Measurements from ENCODE around the gene ISM2.
"Not testable (repeated sequence)": the region's sequence is repeated elsewhere in the genome, so short reads cannot be mapped to it uniquely, and the experiment has no call there.

DNA sequence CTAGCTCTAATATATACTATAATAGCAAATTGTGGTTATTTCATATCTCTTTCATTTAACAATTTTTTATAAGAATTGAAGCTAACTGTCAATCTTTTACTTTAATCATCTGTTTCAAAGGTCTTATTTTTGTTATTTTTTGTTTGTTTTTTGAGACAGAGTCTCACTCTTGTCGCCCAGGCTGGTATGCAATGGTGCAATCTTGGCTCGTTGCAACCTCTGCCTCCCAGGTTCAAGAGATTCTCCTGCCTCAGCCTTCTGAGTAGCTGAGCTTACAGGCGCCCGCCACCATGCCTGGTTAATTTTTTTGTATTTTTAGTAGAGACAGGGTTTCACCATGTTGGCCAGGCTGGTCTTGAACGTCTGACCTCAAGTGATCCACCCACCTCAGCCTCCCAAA lies 30.1 kb upstream of the ISM2 start:
- TF ChIP-seq, protein P1, sequence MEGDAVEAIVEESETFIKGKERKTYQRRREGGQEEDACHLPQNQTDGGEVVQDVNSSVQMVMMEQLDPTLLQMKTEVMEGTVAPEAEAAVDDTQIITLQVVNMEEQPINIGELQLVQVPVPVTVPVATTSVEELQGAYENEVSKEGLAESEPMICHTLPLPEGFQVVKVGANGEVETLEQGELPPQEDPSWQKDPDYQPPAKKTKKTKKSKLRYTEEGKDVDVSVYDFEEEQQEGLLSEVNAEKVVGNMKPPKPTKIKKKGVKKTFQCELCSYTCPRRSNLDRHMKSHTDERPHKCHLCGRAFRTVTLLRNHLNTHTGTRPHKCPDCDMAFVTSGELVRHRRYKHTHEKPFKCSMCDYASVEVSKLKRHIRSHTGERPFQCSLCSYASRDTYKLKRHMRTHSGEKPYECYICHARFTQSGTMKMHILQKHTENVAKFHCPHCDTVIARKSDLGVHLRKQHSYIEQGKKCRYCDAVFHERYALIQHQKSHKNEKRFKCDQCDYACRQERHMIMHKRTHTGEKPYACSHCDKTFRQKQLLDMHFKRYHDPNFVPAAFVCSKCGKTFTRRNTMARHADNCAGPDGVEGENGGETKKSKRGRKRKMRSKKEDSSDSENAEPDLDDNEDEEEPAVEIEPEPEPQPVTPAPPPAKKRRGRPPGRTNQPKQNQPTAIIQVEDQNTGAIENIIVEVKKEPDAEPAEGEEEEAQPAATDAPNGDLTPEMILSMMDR (IDR thresholded peaks at IDR 0.05 in 2 of 3, conservative IDR thresholded peaks at IDR 0.05 in 1 of 3; ENCODE audit: borderline replicate concordance in 1 of 3, insufficient read depth in 1 of 3, low read depth in 2 of 3, low read length in 2 of 3): not testable (repeated sequence)
- not testable (repeated sequence) for TF ChIP-seq EZH2 (IDR thresholded peaks at IDR 0.05); EGR1 (IDR thresholded peaks at IDR 0.05; ENCODE audit: low read depth); ELF1 (IDR thresholded peaks at IDR 0.05; ENCODE audit: borderline replicate concordance, low read depth); YY1 (IDR thresholded peaks at IDR 0.05; ENCODE audit: extremely low read depth, insufficient replicate concordance, low read depth, low read length); POLR2AphosphoS5 (IDR thresholded peaks at IDR 0.05; ENCODE audit: low read depth, low read length); EZH2phosphoT487 (IDR thresholded peaks at IDR 0.05; ENCODE audit: borderline replicate concordance); SP1 (IDR thresholded peaks at IDR 0.05; ENCODE audit: low read depth); POLR2A (IDR thresholded peaks at IDR 0.05; ENCODE audit: borderline replicate concordance, extremely low read depth, insufficient read depth, insufficient read length)
- TF ChIP-seq, protein P2, sequence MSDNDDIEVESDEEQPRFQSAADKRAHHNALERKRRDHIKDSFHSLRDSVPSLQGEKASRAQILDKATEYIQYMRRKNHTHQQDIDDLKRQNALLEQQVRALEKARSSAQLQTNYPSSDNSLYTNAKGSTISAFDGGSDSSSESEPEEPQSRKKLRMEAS (IDR thresholded peaks at IDR 0.05): not testable (repeated sequence)

All from HCT116 (cell line).